Measurements from ENCODE around the gene HPGDS.

DNA sequence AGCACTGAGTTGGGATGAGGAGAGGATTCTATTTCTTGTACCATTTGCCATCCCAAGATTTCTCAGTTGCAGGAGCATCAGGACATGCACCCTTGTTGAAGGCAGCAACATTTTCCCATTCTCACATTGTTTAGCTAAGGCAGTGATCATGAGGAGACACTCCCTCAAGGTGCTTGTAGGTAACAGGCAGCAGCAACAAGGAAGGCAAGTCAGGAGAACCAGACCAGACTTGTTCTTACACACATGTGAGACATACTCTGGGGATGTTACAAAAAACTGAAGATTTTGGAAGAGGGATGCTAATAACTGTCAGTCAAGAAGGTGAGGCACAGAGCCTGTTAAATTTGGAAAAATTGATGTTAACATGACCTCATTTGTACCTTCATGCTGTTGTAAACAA, 15.5 kb upstream of the HPGDS start:
- no peak for TF ChIP-seq POLR2A (IDR thresholded peaks at IDR 0.05)
- TF ChIP-seq, protein P1, sequence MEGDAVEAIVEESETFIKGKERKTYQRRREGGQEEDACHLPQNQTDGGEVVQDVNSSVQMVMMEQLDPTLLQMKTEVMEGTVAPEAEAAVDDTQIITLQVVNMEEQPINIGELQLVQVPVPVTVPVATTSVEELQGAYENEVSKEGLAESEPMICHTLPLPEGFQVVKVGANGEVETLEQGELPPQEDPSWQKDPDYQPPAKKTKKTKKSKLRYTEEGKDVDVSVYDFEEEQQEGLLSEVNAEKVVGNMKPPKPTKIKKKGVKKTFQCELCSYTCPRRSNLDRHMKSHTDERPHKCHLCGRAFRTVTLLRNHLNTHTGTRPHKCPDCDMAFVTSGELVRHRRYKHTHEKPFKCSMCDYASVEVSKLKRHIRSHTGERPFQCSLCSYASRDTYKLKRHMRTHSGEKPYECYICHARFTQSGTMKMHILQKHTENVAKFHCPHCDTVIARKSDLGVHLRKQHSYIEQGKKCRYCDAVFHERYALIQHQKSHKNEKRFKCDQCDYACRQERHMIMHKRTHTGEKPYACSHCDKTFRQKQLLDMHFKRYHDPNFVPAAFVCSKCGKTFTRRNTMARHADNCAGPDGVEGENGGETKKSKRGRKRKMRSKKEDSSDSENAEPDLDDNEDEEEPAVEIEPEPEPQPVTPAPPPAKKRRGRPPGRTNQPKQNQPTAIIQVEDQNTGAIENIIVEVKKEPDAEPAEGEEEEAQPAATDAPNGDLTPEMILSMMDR (IDR thresholded peaks at IDR 0.05) = no peak
- TF ChIP-seq POLR2AphosphoS5 (IDR thresholded peaks at IDR 0.05) = no peak
